Measurements from ENCODE around the gene TUBA1C.
A peak's percentile ranks its signal among the peaks of the same experiment; 100 is the strongest.
"Not testable (repeated sequence)": the region's sequence is repeated elsewhere in the genome, so short reads cannot be mapped to it uniquely, and the experiment has no call there.

TUBA1C gene

DNA sequence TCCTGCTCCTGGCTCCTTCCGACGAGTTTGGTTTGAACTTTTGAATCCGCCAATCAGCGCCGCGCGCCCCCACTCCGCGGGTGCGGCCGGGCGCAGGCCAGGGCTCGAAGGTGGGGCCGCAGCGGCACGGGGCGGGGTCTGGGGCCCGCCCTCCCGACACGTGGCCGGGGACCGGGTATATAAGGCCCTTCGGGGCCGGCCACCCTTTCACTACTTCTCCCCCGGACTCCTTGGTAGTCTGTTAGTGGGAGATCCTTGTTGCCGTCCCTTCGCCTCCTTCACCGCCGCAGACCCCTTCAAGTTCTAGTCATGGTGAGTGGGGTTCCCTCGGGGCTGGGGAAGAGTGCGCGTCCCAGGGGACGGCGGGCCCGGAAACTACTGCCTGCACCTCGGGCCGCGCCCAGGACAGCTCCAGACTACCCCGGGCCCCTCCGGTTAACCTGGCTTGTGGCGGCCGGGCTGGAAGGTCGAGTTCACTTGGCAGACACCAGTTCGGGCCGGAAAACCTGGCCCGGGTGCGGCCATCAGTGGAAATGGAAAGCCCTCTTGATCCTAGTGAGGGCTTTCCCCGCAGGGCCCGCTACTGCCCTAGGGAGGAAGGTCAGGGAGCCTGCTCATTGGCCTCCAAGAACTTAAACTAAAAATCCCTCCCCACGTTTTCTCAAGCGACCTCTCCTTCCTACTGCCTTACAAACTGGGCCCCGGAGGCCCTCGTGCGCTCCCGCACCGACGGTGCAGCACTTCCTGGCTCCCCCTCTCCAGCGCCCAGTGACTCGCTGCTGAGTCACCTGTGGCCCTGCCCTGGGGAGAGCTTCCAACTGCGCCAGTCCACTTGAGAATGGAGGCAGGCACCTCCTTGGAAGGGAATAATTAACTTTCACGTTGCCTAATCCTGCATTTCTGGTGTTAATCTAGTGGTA, at the start of gene TUBA1C:
Gene TUBA1C (plus strand): TSS at position 210 of the 920 bp plus-strand sequence. CDS start 100 bp downstream, at position 310.
- DNase-seq (ENCODE audit: low read depth): peak; percentile 82

DNA sequence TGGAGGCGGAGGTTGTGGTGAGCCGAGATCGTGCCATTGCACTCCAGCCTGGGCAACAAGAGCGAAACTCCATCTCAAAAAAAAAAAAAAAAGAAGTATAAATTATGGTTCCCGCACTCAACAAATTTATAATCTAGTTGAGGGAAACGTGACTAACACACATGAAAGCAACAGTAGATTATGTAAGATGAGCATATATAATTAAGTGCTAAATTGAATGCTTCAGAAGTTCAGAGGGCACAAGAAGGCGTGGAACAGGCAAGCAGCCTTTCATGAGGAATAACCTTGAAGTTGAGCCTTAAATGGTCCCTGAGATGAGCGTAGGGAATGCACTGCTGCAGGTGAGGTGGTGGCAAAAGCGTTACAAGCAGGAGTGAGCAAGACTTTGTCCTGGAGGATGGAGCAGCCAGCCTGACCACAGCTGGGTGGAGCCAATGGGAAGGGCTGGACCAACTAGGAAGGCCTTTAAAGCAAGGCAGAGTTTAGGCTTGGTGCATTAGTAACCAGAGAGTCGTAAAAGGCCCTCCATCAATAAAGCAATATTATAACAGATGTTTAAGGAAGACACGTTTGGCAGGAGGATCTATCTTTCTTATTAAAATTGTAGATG, 45.4 kb upstream of the TUBA1C start:
- DNase-seq (ENCODE audit: low read depth): no peak

DNA sequence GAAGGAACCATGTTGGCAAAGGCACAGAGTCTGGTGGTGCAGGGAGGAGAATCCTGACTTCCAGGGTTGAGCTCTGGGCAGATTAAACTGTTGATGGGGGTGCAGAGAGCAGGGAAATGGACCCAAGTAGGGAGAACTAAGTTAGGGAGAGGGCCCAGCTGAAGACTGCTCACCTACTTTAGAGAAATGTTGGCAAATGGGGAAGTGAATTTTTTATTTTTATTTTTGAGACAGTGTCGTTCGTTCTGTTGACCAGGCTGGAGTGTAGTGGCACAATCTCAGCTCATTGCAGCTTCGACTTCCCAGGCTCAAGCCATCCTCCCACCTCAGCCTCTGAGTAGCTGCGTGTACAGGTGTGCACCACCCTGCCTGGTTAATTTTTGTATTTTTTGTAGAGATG, 43.9 kb upstream of the TUBA1C start:
- DNase-seq (ENCODE audit: low read depth): no peak

DNA sequence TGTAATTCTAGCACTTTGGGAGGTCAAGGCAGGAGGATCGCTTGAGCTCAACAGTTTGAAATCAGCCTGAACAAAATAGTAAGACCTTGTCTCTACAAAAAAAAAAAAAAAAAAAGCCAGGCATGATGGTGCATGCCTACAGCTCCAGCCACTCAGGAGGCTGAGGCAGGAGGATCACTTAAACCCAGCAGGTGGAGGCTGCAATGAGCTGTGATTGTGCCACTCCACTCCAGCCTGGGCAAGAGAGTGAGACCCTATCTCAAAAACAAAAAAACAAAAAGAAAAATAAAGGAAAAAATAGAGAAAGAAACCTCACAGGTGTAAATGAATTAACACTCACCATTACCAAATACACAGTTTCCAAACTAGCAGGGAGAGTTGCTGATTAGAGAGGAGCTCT, 41.8 kb upstream of the TUBA1C start:
- DNase-seq (ENCODE audit: low read depth): no peak

DNA sequence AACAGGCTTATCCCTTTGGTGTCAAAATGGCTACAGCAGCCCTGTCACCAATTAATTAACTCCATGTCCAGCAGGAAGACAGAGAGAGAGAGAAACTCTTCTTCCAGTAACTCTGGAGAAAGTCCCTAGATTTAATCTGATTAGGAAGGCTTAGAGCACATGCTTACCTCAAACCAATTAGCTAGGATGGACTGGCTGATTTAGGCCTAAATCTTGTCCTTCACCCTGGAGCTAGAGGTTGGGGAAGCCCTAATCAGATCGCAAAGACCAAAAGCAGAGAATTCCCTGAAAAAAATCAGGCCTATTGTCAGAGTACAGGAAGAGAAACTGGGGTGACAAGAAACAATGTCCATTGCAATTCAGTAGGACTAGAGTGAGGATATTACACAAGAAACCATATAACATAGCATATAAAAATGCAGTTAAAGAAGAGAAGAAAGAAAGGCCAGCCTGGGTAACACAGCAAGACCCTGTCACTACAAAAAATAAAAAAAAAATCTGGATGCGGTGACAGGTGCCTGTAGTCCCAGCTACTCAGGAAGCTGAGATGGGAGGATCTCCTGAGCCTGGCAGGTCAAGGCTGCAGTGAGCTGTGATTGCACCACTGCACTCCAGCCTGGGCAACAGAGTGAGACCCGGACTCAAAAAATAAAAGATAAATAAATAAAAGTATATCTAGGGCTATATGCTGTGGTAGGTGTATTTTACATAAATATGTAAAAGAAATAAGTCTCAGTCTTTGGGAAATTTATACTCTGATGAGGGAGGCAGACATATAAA, 41.1 kb upstream of the TUBA1C start:
- no peak for DNase-seq (ENCODE audit: low read depth)

DNA sequence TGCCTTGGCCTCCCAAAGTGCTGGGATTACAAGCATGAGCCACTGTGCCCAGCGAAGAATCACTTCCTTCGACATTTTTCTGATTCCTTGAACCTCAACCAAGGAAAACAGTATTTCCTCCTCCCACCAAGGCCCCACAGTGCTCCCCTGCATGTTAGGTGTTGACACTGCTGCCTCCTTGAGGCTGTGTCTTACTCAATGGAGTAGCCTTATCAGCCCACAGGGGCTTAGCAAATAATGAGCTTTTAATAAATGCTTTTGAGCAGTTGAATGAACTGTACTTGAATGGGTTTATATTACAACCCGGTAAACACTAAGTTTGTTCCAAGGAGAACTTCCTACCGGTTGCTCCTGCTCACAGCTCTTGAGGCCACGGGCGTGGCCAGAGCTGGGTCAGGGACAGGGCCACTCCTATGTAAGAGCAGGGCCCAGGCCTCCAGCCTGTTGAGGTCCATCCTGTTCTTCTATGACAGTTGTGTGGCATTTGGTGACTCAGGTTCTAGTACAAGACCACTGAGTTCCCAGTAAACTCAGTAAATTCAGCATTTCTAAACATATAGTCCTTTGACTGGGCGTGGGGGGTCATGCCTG, 39.2 kb upstream of the TUBA1C start:
- DNase-seq (ENCODE audit: low read depth): no peak

DNA sequence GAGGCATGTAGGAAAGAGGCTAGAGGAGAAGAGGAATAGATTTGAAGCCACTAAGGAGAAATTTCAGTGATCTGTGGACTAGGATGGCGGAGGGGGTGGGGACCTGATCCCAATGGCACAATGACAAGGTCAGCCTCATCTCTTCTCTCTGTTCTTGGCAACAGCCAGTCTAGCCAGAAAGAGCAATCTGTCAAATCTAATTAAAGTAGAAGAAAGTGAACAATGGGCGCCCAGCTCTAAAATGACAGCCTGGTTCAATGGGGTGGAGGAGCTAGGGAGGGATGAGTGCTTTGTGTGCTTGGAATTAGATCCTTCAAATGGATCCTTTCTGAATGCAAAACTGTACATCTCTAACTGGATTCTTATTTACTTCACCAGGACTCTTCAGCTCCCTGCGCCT, 37.2 kb upstream of the TUBA1C start:
- no peak for DNase-seq (ENCODE audit: low read depth)

DNA sequence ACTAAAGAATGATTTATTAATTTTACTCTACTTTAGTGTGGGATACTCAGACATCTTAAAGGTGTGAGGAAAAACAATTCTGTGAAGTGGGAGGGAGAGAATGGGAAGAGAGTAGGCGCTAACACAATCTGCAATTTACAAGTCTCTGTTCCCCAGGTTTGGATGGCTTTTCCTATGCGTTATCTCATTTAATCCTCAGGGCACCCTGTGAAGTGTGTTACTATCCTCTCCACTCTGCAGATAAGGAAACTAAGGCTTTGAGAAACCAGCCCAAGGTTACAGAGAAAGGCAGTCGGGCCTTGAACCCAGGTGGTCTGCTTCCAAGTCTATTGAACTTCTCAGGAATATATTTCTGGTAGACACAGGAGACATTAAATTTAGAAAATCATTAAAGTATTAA, 36.2 kb upstream of the TUBA1C start:
- no peak for DNase-seq (ENCODE audit: low read depth)

DNA sequence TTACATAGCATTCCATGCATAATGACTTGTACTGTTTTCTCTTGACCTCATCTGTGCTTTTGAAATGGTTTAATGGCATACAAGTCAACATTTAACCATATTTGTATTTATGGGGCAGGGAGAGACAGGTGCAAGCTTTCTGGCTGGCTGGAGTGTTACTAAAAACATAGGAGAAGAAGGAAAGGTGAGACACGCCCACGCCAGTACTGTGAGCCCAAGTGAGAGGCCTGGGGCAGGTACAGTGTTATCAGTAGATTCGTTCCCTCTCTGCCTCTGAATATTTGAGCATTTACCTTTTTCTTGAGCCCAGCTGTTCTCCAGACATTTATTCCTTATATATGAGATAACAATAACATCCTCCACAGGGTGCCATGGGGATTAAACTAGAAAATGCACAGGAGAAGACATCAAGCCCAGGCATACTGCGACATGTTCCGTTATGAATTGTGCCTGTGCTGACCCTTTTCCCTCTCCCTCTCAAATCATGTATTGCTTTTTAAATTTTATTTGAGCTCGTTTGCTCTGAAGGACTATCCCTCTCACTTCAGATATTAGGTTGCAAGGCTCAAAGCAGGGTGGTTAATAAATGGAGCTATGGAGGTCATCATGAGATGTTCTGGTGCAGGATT, 34.6 kb upstream of the TUBA1C start:
- no peak for DNase-seq (ENCODE audit: low read depth)

DNA sequence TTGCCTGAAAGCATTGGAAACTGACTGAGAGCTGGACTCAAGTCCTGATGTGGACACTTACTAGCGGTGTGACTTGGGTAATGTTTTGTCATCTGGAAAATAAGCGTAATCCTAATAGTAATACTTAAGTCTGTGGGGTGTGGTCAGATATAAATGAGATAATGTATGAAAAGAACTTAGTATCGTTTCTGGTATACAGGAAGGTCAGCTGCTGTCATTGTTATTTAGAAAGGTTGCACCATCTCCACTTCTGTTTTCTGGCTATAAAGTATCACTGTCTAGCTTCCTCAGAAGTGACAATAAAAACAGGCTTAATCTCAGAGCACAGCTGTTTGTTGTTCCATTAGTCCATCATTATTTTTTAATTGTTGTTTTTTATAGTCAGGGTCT, 34.1 kb upstream of the TUBA1C start:
- no peak for DNase-seq (ENCODE audit: low read depth)

DNA sequence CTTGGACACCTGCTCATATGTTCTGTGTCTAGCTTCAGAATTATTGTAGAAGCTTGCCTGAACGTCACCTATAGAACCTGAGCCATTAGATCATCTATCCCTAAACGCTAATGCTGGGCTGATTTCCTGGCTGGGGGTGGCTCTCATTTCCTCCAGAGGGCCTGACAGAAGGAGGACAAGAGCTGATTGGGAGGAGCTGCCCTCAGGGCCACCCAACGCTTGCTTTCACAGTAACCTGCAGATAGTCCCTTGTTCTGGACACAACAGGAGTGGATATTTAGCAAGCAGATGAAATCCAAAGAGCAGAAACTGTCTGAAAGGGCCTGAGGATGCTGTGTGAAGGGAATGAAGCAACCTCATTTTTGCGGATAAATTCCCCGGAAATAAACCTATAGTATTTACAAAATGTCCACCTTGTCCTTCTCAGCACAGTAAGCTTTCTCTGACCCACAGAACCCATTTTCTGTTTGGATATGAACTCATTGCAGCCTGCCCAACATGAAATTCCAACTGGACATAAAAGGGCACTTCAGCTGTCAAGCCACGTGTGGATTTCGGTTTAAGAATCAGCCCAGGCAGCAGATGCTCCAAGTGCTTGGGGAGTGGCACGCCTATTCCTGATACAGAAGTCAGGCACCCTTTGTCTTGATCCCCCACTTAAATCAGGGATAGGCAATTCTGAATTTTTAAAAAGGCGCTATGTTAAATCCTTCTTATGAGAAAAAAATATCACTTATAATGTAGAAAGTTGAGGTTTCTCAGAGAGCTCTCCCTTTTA, 32.8 kb upstream of the TUBA1C start:
- DNase-seq (ENCODE audit: low read depth): no peak

DNA sequence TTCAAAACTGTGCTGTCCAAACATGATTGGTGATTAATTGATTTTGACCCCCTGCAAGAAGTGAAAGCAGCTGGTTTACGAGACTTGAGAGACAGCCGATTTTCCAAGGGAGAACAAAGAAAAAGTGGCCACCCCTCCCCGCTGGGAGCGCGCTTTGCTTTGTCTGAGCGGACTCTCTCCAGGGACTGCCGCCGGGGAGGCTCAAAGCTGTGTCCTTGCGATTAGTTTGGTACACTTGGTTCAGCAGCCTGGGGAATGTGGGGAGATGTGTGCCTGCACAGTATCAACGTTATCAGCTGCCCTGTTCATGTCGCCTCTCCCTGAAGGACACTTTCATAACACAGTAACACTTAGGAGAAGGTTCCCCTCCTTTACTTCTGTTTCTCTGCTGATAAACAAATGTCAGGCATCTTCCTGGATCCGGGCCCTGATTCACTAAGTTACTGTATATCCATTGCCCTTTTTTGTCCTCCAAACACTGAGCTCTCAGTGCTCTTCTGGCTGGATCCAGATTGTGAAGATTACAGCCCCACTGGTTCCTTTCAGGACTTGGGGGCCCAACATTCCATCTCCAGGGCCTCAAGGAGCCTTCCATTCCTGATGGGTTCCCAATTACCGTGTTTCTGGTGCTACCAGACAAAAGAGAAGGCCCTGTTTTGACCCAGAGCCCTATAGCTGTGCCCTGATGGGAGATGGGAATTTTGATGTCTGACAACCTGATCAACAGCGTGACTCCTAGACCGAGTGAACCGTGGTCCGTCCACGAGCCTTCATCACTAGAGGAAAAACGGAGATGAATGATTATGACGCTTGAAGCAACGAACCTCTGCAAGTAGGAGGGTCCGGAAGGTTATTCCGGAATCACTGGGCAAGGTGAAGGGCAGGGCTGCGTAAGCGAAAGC, 31.7 kb upstream of the TUBA1C start:
- no peak for DNase-seq (ENCODE audit: low read depth)

DNA sequence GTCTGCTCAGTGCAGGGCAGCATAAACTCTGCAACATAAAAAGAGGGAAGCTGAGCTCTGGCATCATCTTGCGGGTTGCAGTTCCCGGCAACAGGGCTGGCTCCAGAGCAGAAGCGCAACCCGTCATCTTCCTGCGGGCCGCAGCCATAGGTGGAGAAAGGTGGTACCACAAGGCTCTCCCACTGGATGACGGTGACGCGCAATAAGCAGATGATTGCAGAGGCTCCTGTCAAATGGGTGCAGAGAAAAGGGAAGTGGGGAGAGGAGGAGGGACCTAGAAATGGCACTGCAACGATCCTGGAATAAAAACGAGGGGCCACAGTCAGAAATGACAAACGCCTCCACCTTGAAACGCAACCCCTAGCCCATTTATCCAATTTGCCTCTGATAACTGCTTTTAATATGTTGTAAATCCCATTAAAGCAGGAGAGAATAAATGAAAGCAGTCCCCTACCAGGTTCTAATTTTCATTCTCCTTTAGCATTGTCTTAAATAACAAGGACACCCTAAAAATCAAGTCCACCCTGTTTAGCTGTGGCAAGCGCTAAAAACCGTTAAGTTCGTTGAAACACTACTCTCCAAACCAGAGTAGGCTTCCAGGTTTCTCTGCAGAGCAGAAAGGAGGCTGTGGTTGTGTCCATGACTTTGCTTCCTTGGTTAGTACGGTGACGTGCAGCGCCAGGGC, 30.9 kb upstream of the TUBA1C start:
- no peak for DNase-seq (ENCODE audit: low read depth)

DNA sequence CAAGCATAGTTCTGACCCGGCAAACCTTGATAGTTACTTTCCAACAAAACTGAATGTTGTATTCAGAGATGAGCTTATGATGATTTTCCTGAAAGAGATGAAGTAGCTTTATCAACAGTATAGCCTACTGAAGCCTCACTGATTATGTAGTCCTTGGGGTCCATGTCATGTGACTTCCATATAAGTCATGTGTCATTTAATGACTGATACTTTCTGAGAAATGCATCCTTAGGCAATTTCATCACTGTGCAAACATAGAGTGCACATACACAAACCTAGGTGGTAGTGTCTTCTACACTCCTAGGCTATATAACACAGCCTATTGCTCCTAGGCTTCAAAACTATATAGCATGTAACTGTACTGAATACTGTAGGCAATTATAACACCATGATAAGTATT, 28.5 kb upstream of the TUBA1C start:
- DNase-seq (ENCODE audit: low read depth): no peak

DNA sequence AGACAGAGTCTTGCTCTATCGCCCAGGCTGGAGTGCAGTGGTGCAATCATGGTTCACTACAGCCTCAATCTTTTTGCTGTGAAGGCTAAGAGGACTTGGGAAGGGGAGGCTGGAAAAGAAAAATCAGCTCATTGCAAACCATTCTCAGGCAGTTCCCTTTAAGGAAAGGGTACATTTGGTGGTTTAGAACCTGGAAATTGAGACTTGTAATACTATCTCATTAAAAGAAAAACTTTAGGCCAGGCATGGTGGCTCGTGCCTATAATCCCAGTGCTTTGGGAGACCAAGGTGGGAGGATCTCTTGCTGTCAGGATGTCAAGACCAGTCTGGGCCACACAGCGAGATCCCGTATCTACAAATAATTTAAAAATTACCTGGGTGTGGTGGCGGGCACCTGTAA, 21.3 kb upstream of the TUBA1C start:
- no peak for DNase-seq (ENCODE audit: low read depth)

DNA sequence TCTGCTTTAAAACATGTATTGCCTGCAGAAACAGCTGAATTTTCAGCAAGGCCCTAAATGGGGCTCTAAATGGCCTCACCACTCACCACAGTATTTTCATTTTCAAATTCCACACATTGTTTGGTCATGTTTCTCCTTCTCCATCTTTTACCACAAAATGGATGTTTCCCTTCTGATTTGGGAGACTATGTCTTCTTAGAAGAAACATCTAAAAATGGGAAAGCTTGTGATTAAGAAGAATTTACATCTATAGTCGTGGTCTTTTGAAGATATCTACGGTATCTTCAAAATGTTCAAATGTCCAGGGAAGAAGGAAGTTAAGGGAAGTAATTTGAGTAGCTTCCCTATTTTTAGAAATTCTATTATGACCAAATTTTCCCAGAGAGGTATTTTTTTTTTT, 20.7 kb upstream of the TUBA1C start:
- no peak for DNase-seq (ENCODE audit: low read depth)

DNA sequence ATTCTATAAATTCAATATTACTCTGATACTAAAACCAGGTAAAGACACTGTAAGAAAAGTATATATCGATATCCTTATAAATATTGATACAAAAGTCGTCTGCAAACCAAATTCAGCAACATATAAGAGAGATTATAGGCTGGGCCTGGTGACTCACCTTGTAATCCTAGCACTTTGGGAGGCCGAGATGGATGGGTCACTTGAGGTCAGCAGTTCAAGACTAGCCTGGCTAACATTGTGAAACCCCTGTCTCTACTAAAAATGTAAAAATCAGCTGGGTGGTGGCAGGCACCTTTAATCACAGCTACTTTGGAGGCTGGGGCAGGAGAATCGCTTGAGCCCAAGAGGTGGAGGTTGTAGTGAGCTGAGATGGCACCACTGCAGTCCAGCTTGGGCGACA, 13.5 kb upstream of the TUBA1C start:
- no peak for DNase-seq (ENCODE audit: low read depth)

DNA sequence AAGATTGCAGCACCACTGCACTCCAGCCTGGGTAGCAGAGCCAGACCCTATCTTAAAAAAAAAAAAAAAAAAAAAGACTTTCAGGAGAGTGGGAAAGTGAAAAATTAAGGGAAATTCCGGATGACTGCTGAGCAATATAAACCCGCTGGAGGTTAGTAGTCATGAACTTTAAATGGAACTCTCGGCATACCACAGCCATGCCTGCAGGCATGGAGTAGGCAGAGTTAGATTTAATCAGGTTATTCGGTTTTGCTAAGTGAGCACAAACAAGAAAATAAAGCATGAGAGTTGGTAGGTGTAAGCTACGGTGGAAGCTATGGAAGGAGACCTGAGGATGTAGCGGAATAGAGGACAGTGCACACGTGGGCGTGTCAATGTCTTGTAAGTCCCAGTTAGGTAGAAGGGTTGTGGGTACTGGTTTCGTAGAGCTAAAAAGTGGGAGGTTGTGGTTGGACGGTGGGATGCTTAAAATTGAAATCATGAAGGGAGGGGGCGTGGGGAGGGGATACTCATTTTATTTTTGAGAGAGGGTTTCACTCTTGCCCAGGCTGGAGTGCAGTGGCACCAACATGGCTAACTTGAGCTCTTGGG, 11.8 kb upstream of the TUBA1C start:
- no peak for DNase-seq (ENCODE audit: low read depth)

DNA sequence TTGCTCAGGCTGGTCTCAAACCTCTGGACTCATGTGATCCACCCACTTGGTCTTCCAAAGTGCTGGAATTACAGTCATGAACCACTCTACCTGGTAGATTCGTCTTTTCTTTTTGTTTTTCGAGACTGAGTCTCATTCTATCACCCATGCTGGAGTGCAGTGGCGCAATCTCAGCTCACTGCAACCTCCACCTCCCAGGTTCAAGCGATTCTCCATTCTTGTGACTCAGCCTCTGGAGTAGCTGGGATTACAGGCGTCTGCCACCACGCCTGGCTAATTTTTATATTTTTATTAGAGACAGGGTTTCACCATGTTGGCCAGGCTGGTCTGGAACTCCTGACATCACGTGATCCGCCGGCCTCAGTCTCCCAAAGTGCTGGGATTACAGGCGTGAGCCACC, 9.4 kb upstream of the TUBA1C start:
- DNase-seq (ENCODE audit: low read depth): not testable (repeated sequence)

All from HS-5 (cell line).